HG02981 (cell line): ENCODE measurements around the gene ZNF579.
"Not testable (repeated sequence)": the region's sequence is repeated elsewhere in the genome, so short reads cannot be mapped to it uniquely, and the experiment has no call there.

Experiments used
- ATAC-seq: cut with Tn5 transposase; IDR thresholded peaks from one replicate; pipeline ENCODE4 v1.9.1; 2021; ENCODE audit warnings: mild to moderate bottlenecking, moderate library complexity; ENCODE audit not compliant: unreplicated experiment

The ZNF579 gene

GRCh38 chr19:55542292-55542855, 38.3 kb downstream of the ZNF579 start:
- no peak for ATAC-seq

- no peak for ATAC-seq
Observed at GRCh38 chr19:55541091-55541490, 39.6 kb downstream of the ZNF579 start.

GRCh38 chr19:55540619-55541018, 40.0 kb downstream of the ZNF579 start:
- ATAC-seq: no peak

DNA sequence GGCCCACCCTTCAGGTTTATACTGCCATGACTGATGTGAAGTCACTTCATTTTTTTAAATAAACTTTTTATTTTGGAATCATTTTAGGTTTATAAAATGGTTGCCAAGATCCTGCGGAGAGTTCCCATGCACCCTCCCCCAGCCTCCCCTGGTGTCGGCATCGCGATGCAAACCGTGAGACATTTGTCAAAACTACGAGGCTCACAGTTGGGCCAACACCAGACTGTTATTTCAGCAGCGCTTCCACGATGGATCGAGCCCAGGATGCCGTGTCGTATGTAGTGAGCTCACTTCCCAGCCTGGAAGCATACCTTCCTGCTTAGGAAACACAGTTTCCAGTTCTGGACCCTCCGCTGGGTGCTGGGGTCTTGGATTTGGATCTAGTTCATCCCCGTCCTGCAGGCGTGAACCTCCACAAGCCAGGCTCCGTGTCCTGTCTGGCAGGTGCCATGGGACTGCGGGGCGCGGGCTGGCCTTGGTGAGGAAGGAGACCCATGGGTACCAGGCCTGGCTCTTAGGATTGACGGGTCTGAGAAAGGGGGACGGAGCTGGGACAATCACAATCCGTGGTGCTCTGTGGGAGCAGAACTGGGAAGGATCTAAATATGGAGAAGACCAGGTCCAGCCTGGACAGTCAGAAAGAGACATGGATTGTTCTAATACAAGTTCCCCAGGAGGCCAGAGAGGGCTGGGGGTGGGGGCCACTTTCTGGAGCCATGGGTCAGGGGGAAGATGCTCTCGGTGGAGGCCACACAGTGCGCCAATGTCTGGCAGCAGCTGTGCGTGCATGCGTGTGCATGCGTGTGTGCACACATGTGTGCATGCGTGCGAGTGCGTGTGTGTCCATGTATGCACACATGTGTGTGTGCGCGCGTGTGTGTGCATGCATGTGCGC, 41.3 kb downstream of the ZNF579 start:
- no peak for ATAC-seq

- no peak for ATAC-seq
Observed at GRCh38 chr19:55538132-55538531, 42.5 kb downstream of the ZNF579 start.

GRCh38 chr19:55537741-55538111, 42.9 kb downstream of the ZNF579 start:
- ATAC-seq: no peak

DNA sequence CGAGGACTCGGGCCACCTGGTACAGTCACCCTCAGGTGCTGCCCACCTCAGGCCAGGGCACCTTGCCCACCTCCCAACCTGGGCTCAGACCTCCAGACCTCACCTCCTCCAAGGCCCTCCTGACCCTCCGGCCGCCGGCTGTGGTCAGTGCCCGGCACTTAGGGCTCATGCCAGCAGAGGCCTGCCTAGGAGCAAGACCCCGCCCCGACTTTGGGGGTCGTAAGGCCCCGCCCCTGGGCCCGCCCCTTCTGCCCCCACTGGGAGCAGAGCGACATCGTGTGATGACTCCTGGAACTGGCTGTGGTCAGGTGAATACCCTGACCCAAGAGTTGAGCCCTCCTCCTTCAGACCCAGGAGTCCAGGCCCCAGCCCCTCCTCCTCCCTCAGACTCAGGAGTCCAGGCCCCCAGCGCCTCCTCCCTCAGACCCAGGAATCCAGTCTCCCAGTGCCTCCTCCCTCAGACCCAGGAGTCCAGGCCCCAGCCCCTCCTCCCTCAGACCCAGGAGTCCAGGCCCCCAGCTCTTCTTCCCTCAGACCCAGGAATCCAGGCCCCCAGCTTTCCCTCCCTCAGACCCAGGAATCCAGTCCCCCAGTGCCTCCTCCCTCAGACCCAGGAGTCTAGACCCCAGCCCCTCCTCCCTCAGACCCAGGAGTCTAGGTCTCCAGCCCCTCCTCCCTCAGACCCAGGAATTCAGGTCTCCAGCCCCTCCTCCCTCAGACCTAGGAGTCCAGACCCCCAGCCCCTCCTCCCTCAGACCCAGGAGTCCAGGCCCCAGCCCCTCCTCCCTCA, 43.5 kb downstream of the ZNF579 start, which contains the start of gene SBK2:
Gene SBK2, minus strand, starts transcription at position 183 of the 790 bp plus-strand sequence. CDS start 839 bp downstream, outside the sequence.
- no peak for ATAC-seq

GRCh38 chr19:55536366-55536765, 44.3 kb downstream of the ZNF579 start:
- ATAC-seq: no peak

- ATAC-seq: no peak
Observed at GRCh38 chr19:55535965-55536350, 44.7 kb downstream of the ZNF579 start.

- ATAC-seq: no peak
Observed at GRCh38 chr19:55535173-55535964, 45.3 kb downstream of the ZNF579 start.

- not testable (repeated sequence) for ATAC-seq
Observed at GRCh38 chr19:55534280-55534679, 46.4 kb downstream of the ZNF579 start.

GRCh38 chr19:55530996-55531395, 49.7 kb downstream of the ZNF579 start:
- no peak for ATAC-seq

- ATAC-seq: no peak
Observed at GRCh38 chr19:55529636-55530234, 50.9 kb downstream of the ZNF579 start.

DNA sequence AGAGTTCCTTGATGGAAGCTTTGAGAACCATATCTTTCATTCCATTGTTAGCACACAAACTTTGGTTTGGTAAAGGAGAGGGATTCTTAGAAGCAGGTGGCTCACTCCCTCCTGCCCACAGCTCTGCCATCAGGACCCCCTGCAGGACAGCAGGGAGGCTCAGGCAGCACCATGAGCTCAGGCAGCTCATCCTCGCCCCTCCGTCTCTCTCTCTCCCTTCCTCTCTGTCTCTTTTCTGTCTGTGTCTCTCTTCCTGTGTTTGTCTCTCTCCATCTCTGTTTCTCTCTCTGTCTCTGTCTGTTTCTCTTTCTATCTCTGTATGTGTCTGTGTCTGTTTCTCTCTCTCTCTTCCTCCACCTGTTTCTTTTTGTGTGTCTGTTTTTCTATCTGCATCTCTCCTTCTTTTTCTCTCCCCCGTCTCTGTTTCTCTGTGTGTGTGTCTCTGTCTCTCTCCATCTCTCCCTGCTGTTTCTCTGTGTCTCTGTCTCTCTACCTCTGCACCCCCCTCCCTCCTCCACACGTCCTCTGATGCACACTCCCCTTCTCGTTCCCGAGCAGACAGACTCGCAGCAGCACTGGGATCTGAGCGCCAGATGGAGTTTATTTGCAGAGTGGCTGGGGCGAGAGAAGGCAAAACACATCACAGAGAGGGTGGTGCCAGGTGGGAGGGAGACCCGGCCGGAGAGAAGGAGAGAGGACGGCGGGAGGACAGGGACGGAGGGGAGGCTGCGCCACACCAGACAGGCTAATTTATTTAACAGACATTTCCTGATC, 52.4 kb downstream of the ZNF579 start:
- ATAC-seq: no peak

DNA sequence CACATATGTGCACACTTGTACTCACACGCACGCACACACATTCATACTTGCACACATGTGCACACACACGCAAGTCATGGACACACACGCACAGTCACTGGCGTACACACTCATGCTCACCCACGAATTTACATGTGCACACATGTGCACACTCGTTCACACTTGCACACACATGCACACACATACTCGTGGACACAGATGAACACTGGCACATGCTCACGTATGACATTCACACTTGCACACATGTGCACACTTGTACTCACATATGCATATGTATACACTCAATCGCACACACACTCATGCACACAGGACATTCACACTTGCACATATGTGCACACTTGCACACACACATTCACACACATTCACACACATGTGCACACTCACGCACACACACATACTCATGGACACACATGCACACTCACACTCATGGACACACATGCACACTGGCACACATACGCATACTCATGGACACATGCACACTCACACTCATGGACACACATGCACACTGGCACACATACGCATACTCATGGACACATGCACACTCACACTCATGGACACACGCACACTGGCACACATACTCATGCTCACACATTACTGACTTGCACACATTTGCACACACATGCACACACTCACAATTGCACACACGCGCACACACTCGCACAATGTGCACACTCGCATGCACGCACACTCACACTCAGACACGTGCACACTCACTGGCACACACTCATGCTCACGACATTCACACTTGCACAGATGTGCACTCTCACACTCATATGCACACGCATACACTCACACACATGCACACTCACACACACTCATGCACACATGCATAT, 53.2 kb downstream of the ZNF579 start:
- no peak for ATAC-seq
